HS-27A (cell line): ENCODE measurements around the gene GRPEL1.
A peak's percentile ranks its signal among the peaks of the same experiment; 100 is the strongest.
"Not testable (repeated sequence)": the region's sequence is repeated elsewhere in the genome, so short reads cannot be mapped to it uniquely, and the experiment has no call there.

Experiments
- DNase-seq: peaks from one replicate; pipeline ENCODE4 v3.0.0-alpha.2; 2012; ENCODE audit warnings: low read depth, missing footprints

Gene GRPEL1

GRCh38 chr4:7067452-7068278 is at the start of gene GRPEL1:
TSS of gene GRPEL1 (minus strand) at chr4:7068064. CDS start at chr4:7068032, 32 bp downstream.
- DNase-seq, result peak; percentile 96

DNA sequence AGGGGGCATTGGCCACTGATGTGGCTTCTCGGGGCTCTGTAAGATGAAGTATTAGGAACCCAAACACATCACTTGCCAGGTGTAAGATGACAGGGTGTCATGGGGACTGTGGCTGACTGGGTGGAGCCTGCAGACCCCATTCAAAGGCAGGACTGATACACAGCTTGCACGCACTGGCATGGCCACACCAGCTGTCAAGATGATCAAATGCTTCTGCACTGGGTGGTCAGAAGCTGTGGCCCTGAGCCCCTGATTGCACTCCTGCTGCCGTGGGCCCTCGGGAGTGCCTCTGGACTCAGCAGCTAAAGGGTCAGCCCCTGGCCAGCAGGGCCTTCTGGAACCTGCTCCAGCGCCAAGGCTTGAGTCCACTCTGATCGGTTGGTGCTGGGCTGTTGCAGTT is 48.8 kb upstream of the GRPEL1 start:
- no peak for DNase-seq

- DNase-seq, result no peak
These were observed 47.9 kb upstream of the GRPEL1 start for GRCh38 chr4:7115557-7116340.

DNA sequence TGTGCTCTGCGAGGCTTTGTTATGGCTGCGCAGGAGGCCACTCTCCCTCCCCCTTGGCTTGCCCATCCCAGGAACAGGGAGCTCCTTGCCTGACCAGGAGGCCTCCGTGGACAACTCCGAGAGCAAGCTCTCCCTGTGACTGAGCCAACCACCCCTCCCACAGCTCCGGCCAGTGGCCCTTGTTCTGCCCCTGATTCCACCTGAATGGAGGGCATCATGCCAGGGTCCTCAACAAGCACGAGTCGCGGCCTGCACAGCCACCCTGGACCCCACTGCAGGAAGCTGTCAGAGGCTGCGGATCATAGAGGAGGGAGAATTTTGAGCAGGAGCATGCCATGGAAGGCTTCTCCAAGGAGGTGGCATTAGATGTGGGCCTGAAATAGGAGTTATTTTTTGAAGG is 44.8 kb upstream of the GRPEL1 start:
- no peak for DNase-seq

DNA sequence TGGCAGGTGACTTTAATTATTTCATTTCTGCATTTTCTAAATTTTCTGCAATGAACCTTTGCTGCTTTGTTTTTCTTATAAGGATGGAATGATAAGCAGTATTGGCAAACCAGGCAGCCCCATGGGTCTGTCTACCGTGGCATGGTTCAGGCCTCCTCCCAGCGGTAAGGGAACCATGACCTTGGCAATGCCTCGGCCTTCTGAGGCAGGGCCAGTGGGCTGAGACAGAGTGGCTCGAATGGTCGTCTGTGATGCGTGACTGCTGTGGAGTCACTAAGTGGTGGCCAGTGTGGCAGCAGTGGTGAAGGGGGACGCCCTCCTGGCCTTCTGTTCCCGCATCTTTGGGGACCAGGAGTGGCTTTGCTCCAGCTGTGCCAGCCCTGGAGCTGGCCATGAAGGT is 43.6 kb upstream of the GRPEL1 start:
- DNase-seq, result no peak

DNA sequence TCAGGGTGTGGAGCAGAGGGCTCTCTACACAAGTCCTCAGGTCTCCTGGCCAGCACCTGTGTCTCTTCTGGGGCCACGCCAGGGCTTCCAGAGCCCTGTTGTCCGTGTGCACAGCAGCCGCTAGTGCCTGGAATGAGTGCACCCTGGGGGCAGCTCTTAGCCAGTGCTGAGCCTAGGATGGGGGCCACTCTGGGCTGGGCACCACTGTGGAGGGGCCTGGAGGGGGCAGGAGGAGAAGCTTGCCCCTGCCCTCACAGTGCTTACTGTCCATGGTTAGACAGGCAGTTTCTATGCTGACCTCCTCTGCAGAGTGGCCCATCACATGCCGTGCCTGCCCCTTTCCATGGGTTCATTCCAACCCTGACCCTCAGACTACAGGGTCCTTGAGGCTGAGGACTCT is 42.7 kb upstream of the GRPEL1 start:
- no peak for DNase-seq

DNA sequence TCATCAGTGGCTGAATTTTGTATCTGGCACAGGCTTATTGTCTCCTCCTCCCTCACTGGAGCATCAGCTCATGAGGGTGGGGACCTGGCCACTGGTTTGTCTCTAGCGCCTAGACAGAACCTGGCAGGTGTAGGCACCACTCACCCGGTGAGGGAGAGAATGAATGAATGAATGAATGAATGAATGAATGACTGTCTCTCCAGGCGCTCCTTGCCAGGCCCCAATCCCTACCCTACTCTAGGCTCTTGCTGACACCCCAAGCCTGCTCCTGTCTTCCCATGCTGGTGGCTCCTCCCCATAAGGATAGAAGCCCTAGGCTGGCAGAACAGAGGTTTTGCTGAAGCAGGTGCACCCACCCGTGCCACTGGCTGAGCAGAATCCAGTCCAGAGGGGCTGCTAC is 41.3 kb upstream of the GRPEL1 start:
- no peak for DNase-seq

DNA sequence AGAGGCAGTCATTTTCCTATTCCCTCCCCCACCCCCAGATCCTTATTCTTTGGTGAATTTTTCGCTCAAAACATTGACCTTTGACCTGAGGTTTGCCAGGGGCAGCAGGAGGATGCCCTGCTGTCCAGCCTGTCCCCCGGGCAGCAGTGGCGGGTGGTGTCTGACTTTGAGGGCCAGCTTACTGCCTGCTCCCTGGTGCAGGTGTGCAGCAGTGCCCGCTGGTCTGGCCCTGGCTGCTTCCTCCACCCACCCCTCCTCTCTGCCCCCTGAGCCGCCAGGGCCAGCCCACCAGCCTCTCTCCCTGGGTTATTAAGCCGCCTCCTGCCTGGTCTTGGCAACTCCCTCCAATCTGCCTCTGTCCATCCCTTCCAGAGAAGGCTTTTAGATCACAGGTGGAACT is 40.8 kb upstream of the GRPEL1 start:
- no peak for DNase-seq

- DNase-seq, result no peak
These were observed 40.3 kb upstream of the GRPEL1 start for GRCh38 chr4:7108046-7108625.

DNA sequence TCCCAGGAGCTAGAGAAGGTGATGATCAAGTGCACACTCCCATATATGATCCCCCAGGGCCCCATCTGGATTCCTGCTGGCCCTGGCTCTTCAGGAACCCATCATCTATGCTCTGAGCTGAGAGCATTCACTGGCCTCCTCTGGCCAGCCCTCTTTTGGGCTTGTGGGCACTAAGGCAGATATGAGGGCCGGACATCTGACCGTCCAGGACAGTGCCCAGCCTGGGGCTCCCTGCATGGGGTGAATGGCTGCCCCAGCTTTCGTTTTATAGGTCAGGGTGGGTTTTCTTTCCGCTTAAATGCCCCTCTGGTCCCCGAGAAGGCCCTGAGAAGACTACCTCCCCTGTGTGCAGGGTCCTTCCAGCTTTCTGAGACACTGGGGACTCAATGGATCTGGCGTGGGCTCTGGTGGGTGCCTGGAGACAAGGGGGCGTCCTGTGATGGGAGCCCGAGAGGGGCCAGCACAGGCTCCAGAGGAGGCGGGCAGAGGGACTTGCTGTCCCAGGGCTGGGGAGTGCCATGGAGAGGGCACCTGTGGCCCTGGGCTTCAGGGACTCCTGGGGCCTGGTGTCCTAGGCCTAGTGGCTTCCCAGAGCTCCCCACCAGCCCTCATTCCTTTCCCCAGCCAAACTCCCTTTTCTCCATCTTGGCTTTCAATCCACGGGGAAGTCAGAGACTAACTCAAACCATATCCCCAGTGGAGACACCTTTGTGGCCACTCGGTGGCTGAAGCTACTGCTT is 39.5 kb upstream of the GRPEL1 start:
- DNase-seq, result no peak

DNA sequence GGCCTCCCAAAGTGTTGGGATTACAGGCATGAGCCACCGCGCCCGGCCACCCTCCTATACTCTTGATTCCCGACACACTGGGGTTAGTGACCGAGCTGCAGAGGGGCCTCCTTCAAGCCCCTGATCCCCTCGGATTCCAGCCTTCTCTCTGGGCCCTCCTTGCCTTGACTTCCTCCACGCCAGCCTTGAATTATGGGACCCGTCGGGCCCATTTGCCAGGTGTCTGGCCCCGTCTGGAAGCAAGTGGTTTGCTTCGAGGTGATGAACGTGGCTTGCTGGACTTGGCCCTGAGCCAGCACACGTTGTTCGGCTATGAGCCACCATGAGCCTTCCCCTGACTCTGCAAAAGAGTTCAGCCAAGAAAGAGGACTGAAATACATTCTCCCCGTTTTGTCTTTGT is 37.4 kb upstream of the GRPEL1 start:
- no peak for DNase-seq

- no peak for DNase-seq
These were observed 36.6 kb upstream of the GRPEL1 start for GRCh38 chr4:7104366-7105031.

- DNase-seq, result no peak
These were observed 35.9 kb upstream of the GRPEL1 start for GRCh38 chr4:7103607-7104365.

GRCh38 chr4:7103031-7103606 is 35.3 kb upstream of the GRPEL1 start:
- DNase-seq, result no peak

DNA sequence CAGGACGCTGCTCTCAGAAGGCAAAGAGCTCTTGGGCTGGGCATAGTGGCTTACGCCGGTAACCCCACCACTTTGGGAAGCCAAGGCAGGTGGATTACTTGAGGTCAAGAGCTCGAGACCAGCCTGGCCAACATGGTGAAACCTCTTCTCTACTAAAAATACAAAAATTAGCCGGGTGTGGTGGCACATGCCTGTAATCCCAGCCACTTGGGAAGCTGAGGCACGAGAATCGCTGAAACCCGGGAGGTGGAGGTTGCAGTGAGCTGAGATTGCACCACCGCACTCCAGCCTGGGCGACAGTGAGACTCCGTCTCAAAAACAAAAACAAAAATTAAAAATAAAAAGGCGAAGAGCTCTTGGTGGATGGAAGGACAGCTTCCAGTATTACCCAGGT is 34.6 kb upstream of the GRPEL1 start:
- not testable (repeated sequence) for DNase-seq

DNA sequence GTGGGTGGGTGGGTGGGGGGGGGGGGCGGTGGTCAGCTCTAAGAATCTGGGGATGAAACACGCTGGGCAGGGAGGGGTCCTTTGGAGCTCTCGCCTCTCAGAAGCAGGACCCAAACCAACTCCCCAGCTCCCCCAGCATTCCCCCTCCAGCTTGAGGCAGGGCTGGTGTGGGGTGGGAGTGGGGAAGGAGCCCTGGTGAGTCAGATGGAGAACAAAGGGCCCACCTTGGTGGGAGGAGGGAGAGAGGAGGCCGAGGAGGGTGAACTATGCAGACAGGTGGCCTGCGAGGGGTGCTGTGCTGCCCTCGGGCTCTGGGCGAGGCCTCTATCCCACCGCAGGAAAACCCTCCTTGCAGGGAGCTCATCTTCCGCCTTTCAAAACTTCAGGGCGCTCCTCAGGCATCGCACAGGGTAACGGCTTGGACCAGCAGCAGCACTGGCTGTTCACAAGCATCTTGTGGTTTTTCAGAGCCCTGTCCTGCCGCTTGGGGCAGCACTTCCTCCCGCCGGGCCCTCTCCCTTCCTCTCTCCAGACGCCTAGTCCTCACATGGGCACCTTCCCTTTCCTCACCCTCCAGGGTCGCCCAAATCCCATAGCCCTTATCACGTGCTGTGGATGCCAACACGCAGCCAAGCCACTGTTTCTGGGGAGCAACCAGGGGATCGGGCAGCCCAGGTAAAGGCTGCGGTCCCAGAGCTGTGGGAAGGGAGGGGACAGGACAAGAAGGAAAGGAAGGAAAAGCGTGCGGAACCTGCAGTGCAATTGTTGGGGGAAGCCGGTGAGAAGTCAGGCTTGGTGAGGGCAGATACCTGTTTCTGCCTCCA is 34.0 kb upstream of the GRPEL1 start:
- DNase-seq, result no peak

- no peak for DNase-seq
These were observed 28.4 kb upstream of the GRPEL1 start for GRCh38 chr4:7096236-7096635.

DNA sequence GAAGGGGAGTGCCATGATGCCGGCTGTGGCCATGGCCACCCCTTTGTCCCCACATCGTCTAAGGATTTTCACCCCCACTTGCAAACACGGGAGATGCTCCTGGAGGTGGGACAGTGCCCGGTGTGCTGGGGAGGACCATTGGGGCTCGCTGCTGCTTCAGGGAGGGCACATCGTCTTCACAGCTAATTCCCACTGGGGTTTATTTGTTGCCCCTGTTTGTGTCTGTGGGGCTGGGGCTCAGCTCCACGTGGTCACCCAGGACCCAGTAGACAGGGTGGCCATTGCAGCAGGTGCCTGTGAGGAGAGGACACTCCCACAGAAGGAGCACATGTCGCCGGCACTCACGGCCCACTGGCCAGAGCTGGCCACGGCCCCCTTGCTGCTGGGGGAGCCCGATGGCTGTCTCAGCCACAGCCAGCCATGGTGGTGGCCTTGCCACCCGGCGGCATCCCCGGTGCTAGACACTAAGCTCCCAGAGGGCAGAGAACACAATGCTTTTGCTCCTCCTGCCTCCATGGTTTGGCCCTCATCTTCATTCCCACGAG is 27.8 kb upstream of the GRPEL1 start:
- no peak for DNase-seq

DNA sequence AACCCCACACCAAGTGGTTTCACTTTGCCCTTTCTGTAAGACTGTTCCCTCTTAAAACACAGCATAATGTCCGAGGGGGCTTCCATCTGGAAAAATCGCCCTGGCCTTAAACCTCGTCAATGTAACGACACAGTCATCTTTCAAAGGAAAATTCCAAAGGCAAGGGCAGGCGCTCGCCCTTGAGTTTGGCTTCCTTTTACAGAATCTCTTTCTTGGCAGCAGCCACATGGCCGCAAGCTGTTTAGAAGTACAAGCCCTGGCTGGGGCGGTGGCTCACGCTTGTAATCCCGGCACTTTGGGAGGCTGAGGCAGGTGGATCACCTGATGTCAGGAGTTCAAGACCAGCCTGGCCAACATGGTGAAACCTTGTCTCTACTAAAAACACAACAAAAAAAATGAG is 27.1 kb upstream of the GRPEL1 start:
- DNase-seq, result no peak
